Osteoblast (primary cell): Measurements from ENCODE around the gene JAZF1. TPM values are rescaled to one million over a fixed set of nuclear protein-coding genes. Genes with fewer than 3 reads are reported as not detected.

ENCODE experiments used
- DNase-seq: peaks from one replicate; pipeline ENCODE4 v3.0.0; 2011; ENCODE audit warnings: low spot score, mixed read lengths; ENCODE audit not compliant: insufficient read length; ENCODE audit errors: missing footprints
- H2AFZ ChIP-seq: 2 replicates; pipeline ENCODE4 v1.6.0; 2011; ENCODE audit warnings: mild to moderate bottlenecking, low read length
- H3K27ac ChIP-seq: 2 replicates; pipeline ENCODE4 v1.5.1; 2011; ENCODE audit warnings: mild to moderate bottlenecking, low read depth, low read length, moderate library complexity
- H3K27me3 ChIP-seq: 2 replicates; pipeline ENCODE4 v1.6.0; 2012; ENCODE audit warnings: mild to moderate bottlenecking, control low read depth, inconsistent platforms, low read length, moderate library complexity; ENCODE audit not compliant: insufficient read depth
- H3K36me3 ChIP-seq: 2 replicates; pipeline ENCODE4 v1.5.1; 2011; ENCODE audit warnings: mild to moderate bottlenecking, low read length, control low read depth, moderate library complexity; ENCODE audit not compliant: insufficient read depth
- H3K4me1 ChIP-seq: 2 replicates; pipeline ENCODE4 v1.5.1; 2011; ENCODE audit warnings: mild to moderate bottlenecking, low read length, control low read depth, moderate library complexity; ENCODE audit not compliant: insufficient read depth
- H3K4me2 ChIP-seq: 2 replicates; pipeline ENCODE4 v1.6.0; 2011; ENCODE audit warnings: mild to moderate bottlenecking, low read length; ENCODE audit not compliant: insufficient read depth
- H3K4me3 ChIP-seq: fragments of 200-600 bp; sonication (generic); 3 replicates; pipeline ENCODE4 v1.5.1; 2012; ENCODE audit warnings: mild to moderate bottlenecking, low read length, inconsistent platforms; ENCODE audit not compliant: insufficient read depth
- H3K79me2 ChIP-seq: 2 replicates; pipeline ENCODE4 v1.6.0; 2012; ENCODE audit warnings: mild to moderate bottlenecking, low read length, control low read depth, inconsistent platforms; ENCODE audit not compliant: insufficient read depth
- H3K9me3 ChIP-seq: 2 replicates; pipeline ENCODE4 v1.5.1; 2011; ENCODE audit warnings: low read depth, low read length, control low read depth
- H4K20me1 ChIP-seq: 2 replicates; pipeline ENCODE4 v1.6.0; 2012; ENCODE audit warnings: mild to moderate bottlenecking, low read length, control low read depth; ENCODE audit not compliant: insufficient read depth
- total RNA-seq: library from RNA; depleted of rRNA; stranded (reverse); fragments of >200 nt; gene quantifications from 2 replicates; pipeline ENCODE4 v1.2.3, GENCODE V29; 2012
- TF ChIP-seq, protein P1 (sequence below): IDR thresholded peaks from 2 replicates; pipeline ENCODE4 v1.5.1; 2011; ENCODE audit warnings: mild to moderate bottlenecking, low read depth, low read length, moderate library complexity; ENCODE audit errors: extremely low read depth

Gene JAZF1
- total RNA-seq, 1 donor: 15.9 TPM

DNA sequence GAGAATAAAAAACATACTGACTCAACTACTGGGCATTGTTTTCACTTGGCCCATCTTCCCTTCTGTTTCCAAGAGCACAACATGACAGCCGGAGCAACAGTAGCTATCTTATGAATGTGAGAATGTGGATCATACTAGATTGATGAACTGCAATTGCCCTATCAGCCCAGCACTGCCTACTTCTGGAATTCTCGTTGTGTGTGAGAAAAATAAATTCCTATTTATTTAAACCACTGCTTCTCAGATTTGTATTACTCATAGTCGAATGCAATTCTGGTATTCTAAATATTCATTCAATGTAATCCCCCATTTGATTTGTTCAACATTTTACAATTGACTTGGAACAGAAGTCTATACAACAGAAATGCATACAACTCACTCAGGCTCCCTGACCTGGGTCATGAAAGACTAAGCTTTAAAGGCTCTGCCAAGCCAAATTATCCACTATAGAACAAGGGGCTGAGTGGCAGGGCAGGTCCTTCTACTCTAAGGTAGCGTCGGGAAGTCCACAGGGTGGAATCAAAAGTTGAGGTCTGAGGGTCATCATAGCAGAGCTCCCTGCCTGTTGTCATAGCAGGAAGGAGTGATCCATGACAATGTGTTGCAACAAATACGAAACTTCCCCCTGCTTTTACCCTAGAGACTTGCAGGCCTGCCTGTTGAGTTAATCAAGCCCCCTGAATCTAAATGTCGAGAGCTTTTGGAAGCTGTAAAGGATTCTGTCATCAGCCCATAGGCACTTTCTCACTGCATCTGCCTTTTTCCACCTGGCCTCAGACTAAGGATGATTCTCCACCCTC lies 12.4 kb upstream of the JAZF1 start:
- H3K79me2 ChIP-seq: no peaks in the 10 kb centered on the region
- H3K27me3 ChIP-seq: no peaks in the 10 kb centered on the region
- peak overlapping the region; percentile 43 for H3K27ac ChIP-seq
- no peak overlapping the region for H2AFZ ChIP-seq
- TF ChIP-seq, protein P1, sequence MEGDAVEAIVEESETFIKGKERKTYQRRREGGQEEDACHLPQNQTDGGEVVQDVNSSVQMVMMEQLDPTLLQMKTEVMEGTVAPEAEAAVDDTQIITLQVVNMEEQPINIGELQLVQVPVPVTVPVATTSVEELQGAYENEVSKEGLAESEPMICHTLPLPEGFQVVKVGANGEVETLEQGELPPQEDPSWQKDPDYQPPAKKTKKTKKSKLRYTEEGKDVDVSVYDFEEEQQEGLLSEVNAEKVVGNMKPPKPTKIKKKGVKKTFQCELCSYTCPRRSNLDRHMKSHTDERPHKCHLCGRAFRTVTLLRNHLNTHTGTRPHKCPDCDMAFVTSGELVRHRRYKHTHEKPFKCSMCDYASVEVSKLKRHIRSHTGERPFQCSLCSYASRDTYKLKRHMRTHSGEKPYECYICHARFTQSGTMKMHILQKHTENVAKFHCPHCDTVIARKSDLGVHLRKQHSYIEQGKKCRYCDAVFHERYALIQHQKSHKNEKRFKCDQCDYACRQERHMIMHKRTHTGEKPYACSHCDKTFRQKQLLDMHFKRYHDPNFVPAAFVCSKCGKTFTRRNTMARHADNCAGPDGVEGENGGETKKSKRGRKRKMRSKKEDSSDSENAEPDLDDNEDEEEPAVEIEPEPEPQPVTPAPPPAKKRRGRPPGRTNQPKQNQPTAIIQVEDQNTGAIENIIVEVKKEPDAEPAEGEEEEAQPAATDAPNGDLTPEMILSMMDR: no peak
- no peaks in the 10 kb centered on the region for H3K9me3 ChIP-seq
- H3K4me1 ChIP-seq: peaks cover 10% of the 10 kb centered on the region
- no peaks in the 10 kb centered on the region for H4K20me1 ChIP-seq
- no peaks in the 10 kb centered on the region for H3K36me3 ChIP-seq
- H3K4me3 ChIP-seq: no peak overlapping the region
- no peak overlapping the region for H3K4me2 ChIP-seq
- DNase-seq: no peak

DNA sequence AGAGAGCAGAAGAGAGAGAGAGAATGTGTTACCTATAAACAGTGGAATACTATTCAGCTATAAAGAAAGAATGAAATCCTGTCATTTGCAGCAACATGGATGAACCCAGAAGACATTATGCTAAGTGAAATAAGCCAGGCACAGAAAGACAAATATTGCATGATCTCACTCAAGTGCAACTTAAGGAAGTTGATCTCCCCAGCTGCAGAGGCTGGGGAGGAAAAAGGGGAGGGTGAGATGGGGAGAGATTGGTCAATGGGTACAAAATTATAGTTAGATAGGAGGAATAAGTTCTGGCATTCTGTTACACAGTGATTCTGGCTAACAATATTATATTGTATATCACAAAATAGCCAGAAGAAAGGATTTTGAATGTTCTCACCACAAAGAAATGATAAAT lies 11.2 kb upstream of the JAZF1 start:
- H3K4me3 ChIP-seq: no peak overlapping the region
- H2AFZ ChIP-seq: no peak overlapping the region
- H3K36me3 ChIP-seq: no peaks in the 10 kb centered on the region
- no peak overlapping the region for H3K27ac ChIP-seq
- no peaks in the 10 kb centered on the region for H3K79me2 ChIP-seq
- no peaks in the 10 kb centered on the region for H3K9me3 ChIP-seq
- H4K20me1 ChIP-seq: no peaks in the 10 kb centered on the region
- H3K27me3 ChIP-seq: no peaks in the 10 kb centered on the region
- TF ChIP-seq, protein P1: no peak
- peaks cover 10% of the 10 kb centered on the region for H3K4me1 ChIP-seq
- no peak overlapping the region for H3K4me2 ChIP-seq
- no peak for DNase-seq

DNA sequence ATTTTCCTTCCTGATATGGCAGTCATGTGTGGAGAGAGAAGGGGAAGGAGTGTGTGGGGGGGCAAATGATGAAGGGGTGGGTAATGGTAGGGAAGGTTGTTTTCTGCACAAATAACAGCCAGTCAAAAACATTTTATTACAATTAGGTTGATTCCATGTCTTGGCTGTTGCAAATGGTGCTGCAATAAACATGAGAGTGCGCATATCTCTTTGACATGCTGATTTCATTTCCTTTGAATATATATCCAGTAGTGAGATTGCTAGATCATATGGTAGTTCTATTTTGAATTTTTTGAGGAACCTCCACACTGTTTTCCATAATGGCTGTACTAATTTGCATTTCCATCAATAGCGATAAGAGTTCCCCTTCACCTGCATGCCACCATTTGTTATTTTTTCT lies 10.6 kb upstream of the JAZF1 start:
- DNase-seq: no peak

DNA sequence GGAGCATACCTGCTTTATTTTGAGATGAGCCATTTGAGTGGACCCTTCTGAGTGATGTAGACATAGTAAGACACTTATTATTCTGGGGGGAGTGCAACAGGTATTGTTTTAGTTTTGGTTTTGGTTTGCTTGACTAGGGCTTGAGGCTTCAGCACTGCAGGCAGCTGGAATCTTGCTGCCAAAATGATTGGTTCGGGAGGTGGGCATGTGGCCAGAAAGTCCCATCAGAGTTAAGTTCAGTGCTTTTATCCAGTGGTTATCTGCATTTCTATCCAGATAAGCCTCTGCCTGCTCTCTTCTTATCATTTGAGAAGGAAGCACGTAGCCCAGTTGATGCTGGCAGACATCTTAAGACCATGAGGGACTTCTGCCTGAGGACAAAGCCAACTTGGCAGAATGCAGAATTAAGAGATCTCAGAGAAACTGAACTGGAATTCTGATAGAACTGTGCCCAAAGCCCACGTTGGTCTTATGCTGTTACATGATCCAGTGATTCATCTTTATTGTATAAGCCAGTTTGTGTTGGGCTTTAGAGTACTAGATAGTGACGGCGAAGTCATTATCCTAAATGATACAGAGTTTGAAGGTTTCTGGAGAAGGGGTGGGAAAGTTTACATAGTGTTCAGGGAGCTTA lies 9.6 kb upstream of the JAZF1 start:
- H3K36me3 ChIP-seq: no peaks in the 10 kb centered on the region
- DNase-seq: no peak
- TF ChIP-seq, protein P1: no peak

More for the DNA sequence above, 10.6 kb upstream of the JAZF1 start:
- no peaks in the 10 kb centered on the region for H3K9me3 ChIP-seq
- H3K4me1 ChIP-seq: peaks cover 10% of the 10 kb centered on the region
- H3K4me2 ChIP-seq: no peak overlapping the region
- no peak overlapping the region for H3K4me3 ChIP-seq
- TF ChIP-seq, protein P1: no peak
- no peak overlapping the region for H3K27ac ChIP-seq
- H3K79me2 ChIP-seq: no peaks in the 10 kb centered on the region
- no peak overlapping the region for H2AFZ ChIP-seq
- H3K27me3 ChIP-seq: no peaks in the 10 kb centered on the region
- no peaks in the 10 kb centered on the region for H4K20me1 ChIP-seq
- H3K36me3 ChIP-seq: no peaks in the 10 kb centered on the region

More for the DNA sequence above, 9.6 kb upstream of the JAZF1 start:
- peaks cover 10% of the 10 kb centered on the region for H3K4me1 ChIP-seq
- no peaks in the 10 kb centered on the region for H4K20me1 ChIP-seq
- H3K4me3 ChIP-seq: no peak overlapping the region
- no peaks in the 10 kb centered on the region for H3K9me3 ChIP-seq
- no peak overlapping the region for H2AFZ ChIP-seq
- H3K27ac ChIP-seq: no peak overlapping the region
- no peak overlapping the region for H3K4me2 ChIP-seq
- H3K79me2 ChIP-seq: no peaks in the 10 kb centered on the region
- no peaks in the 10 kb centered on the region for H3K27me3 ChIP-seq
